ENCODE results near the gene WT1.

- TF ChIP-seq GATA2 (IDR thresholded peaks at IDR 0.05; ENCODE audit: low read depth, low read length) (no peak), GATA3 (IDR thresholded peaks at IDR 0.05; ENCODE audit: low read depth, low read length) (no peak)
Observed at GRCh38 chr11:32340181-32340580, 95.2 kb downstream of the WT1 start.

Data from SH-SY5Y (cell line).